HG02610 (cell line): ENCODE results near the gene PRSS21.

Experiments used
- ATAC-seq: cut with Tn5 transposase; IDR thresholded peaks from one replicate; pipeline ENCODE4 v1.9.1; 2021; ENCODE audit warnings: mild to moderate bottlenecking, moderate library complexity; ENCODE audit not compliant: unreplicated experiment

The PRSS21 gene

GRCh38 chr16:2779978-2780898, 36.8 kb upstream of the PRSS21 start:
- no peak for ATAC-seq

GRCh38 chr16:2782583-2783351, 34.3 kb upstream of the PRSS21 start:
- no peak for ATAC-seq

GRCh38 chr16:2783581-2784357, 33.3 kb upstream of the PRSS21 start:
- no peak for ATAC-seq

- ATAC-seq: no peak
These were observed 32.5 kb upstream of the PRSS21 start for GRCh38 chr16:2784358-2785100.

GRCh38 chr16:2785101-2785991, 31.7 kb upstream of the PRSS21 start:
- no peak for ATAC-seq

GRCh38 chr16:2786061-2786825, 30.8 kb upstream of the PRSS21 start:
- no peak for ATAC-seq

- no peak for ATAC-seq
These were observed 30.2 kb upstream of the PRSS21 start for GRCh38 chr16:2786826-2787151.

- ATAC-seq: no peak
These were observed 29.6 kb upstream of the PRSS21 start, which contains the start of gene PRSS33 for GRCh38 chr16:2787406-2787805. PRSS33 (minus strand) TSS chr16:2787560; CDS start chr16:2786547, 1,013 bp downstream.

- ATAC-seq: no peak
These were observed 29.1 kb upstream of the PRSS21 start for GRCh38 chr16:2787961-2788360.

GRCh38 chr16:2790631-2791030, 26.4 kb upstream of the PRSS21 start:
- ATAC-seq: no peak

GRCh38 chr16:2791174-2791573, 25.9 kb upstream of the PRSS21 start:
- no peak for ATAC-seq

GRCh38 chr16:2792940-2793339, 24.1 kb upstream of the PRSS21 start:
- no peak for ATAC-seq

GRCh38 chr16:2795395-2796143, 21.5 kb upstream of the PRSS21 start:
- ATAC-seq: no peak

GRCh38 chr16:2798723-2799204, 18.3 kb upstream of the PRSS21 start:
- no peak for ATAC-seq

- no peak for ATAC-seq
These were observed 17.7 kb upstream of the PRSS21 start for GRCh38 chr16:2799205-2799858.

- ATAC-seq: no peak
These were observed 17.2 kb upstream of the PRSS21 start for GRCh38 chr16:2799859-2800226.

- ATAC-seq: no peak
These were observed 13.4 kb upstream of the PRSS21 start for GRCh38 chr16:2803545-2804195.
